GM21737 (cell line): Measurements from ENCODE around the gene TRIO.

ENCODE experiments used
- ATAC-seq: cut with Tn5 transposase; IDR thresholded peaks from one replicate; pipeline ENCODE4 v1.9.1; 2021; ENCODE audit warnings: mild to moderate bottlenecking, moderate library complexity; ENCODE audit not compliant: unreplicated experiment

Gene TRIO

GRCh38 chr5:14492331-14492964, 349.3 kb downstream of the TRIO start:
- no peak for ATAC-seq

DNA sequence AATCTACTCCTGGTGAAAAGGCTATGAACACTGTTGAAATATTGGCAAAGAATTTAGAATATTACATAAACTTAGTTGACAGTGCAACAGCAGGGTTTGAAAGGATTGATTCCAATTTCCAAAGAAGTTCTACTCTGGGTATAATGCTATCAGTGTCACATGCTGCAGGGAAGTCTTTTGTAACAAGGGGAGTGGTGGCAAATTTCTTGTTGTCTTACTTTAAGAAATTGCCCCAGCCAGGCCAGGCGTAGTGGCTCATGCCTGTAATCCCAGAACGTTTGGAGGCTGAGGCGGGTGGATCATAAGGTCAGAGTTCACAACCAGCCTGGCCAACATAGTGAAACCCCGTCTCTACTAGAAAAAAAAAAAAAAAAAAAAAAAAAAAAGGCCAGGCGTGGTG, 352.2 kb downstream of the TRIO start:
- ATAC-seq = no peak

GRCh38 chr5:14497311-14497710, 354.2 kb downstream of the TRIO start:
- no peak for ATAC-seq

GRCh38 chr5:14501353-14502293, 358.5 kb downstream of the TRIO start:
- ATAC-seq = no peak

- no peak for ATAC-seq
Measured at GRCh38 chr5:14502294-14502690, 359.1 kb downstream of the TRIO start.

- ATAC-seq = no peak
Measured at GRCh38 chr5:14503017-14503680, 360.0 kb downstream of the TRIO start.

DNA sequence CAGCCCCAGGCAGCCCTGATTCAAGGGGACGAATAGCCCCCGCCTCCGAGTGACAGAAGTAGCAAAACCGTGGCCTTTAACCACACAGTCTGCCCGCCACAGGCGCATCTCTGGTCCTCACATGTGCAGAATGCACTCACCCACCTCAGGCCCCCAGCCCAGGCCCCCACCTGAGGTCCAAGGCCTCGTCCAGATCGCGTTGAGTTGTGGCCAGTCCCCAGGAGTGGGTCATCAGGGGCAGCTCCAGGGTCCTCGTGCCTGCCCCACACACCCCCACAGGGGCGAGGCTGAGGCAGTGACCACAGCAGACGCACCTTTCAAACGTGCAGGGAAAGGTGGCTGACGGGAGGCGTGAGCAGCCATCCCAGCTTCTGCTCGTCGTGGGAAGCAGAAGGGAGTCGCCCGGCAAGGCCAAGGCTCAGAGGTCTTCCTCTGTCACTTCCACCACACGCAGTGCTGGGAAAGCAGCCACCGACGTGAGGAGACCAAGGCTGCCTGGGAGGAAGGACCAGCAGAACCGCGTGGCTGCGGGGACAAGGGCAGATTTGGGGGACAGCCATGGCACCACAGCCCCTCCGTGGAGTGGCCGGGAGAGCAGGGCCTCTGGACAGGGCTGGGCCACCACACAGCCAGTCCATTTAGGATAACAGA, 360.7 kb downstream of the TRIO start:
- ATAC-seq = no peak

DNA sequence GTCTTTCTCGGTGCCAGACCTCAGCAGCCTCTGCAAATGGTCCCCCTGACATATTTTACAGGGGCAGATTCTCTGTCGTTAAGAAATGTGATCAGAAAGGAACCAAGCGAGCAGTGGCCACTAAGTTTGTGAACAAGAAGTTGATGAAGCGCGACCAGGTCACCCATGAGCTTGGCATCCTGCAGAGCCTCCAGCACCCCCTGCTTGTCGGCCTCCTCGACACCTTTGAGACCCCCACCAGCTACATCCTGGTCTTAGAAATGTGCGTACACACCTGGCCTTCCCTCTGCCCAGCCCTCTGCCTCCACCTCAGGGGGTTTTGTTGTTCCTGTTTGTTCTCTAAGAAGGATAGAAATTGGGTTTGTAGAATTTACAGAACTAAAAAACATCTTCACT, 361.2 kb downstream of the TRIO start:
- no peak for ATAC-seq

DNA sequence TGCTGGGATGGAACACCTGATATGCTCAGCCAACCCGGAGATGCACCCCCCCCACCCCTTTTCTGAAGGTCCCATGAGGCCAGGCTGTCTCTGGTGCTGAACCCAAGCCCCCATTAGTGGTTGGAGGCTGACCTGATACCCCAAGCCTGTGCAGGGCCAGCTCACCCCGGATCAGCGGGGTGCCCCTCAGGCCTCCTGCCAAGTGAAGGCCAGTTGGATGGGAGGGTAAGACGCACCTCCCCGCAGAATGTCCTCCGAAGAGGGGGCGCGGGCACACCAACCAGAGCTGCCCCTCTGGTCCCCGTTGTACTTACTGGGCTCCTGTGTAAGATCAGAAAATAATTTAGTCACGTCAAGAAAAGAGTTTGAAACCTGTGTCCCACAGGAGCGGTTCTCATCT, 361.7 kb downstream of the TRIO start:
- ATAC-seq = no peak

DNA sequence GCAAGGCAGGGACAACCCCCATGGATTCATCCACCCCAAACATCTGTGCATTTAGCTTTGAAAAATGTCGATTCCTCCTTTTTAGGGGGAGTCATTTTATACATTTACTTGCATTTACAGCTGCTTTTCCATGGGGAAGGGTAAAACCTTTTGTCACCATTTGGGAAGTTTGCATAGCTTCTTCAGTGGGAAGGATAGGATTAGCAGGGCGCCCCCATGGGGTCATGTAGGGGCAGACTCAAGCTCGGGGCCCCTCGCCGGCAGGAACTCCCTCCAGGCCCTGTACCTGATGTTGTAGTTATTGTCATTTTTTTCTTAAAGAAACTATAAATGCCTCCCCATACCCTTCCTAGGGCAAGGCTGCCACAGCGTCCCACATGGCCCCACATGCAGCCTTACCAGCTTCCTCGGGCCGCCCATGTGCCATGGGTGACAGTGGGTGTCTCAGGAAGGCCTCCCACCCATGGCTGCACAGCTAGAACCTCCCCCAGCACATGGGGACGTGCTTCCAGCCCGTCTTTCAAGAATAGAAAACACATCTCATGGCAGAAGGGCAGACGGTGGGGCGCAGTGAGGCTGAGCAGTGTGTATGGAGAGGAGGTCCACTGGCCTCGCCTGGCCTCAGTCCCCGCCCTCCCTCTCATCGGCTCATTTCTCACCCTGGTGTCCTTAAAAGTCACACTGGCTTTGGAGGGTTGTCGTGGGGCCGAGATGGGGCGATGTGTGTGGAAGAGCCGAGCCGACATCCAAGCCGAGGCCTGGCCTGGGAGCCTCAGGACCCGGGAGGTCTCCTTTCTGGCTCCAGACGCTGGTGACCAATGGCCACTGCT, 362.4 kb downstream of the TRIO start:
- ATAC-seq = no peak

GRCh38 chr5:14506140-14506538, 363.0 kb downstream of the TRIO start:
- ATAC-seq = no peak

- no peak for ATAC-seq
Measured at GRCh38 chr5:14506661-14507060, 363.5 kb downstream of the TRIO start.

DNA sequence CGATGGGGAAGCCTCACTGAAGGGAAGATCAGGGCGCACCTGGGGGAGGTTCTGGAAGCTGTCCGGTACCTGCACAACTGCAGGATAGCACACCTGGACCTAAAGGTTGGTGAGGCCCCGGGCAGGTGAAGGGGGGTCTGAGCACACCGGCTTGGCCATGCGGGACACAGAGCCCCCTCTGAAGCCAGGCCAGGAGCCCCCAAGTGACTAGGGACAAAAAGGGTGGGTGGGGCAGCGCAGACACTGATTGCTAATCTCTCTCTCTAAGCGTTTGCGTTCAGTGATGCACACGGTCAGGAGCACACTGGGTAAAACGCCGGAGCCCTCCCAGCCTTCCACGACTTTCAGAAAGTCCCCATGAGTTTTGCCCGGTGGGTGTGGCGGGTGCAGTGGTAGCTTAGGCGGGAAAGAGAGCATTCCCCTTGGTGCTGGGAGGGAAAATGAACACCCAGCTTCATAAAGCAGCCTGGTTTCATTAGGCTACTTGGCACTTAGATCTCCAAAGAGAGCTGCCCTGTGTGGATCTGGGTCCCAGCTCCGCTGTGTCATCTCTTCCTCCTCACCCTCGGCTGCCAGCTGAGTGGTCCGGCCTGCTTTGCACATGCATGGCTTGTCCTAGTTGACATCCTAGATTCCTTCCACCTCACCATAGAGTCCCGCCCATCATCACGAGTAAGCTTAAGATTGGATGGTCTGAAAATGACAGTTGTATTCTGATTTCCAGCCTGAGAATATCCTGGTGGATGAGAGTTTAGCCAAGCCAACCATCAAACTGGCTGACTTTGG, 364.2 kb downstream of the TRIO start:
- no peak for ATAC-seq

DNA sequence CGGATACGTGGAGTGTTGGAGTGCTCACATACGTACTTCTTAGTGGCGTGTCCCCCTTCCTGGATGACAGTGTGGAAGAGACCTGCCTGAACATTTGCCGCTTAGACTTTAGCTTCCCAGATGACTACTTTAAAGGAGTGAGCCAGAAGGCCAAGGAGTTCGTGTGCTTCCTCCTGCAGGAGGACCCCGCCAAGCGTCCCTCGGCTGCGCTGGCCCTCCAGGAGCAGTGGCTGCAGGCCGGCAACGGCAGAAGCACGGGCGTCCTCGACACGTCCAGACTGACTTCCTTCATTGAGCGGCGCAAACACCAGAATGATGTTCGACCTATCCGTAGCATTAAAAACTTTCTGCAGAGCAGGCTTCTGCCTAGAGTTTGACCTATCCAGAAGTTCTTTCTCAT, 364.9 kb downstream of the TRIO start:
- no peak for ATAC-seq

- ATAC-seq = no peak
Measured at GRCh38 chr5:14509556-14509955, 366.4 kb downstream of the TRIO start.

DNA sequence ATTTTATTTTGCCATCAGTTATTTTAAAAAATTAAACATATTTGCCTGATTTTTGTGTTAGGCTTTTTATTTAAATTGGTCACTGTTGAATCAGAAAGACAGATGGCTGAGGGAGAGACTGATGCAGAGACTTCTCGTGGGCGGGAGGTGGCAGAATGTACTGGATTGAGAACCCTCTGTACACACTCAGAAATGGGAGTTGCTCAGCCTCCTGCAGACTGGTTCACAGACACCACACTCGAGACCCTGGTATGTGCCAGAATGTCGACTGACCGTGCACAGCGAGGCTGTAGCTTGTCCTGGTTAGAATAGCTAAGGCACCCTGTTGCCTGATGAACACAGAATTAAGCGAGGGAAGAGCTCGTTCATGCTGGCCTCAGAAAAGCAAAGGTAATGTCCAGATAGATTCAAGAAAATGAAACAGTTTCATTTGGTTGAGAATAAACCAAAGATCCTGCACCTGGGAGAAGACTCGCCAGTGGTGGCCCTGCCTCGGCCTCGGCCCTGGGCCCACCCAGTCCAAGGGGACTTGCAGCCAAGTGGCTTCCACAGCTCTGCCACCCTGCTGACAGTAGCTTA, 367.1 kb downstream of the TRIO start:
- no peak for ATAC-seq

DNA sequence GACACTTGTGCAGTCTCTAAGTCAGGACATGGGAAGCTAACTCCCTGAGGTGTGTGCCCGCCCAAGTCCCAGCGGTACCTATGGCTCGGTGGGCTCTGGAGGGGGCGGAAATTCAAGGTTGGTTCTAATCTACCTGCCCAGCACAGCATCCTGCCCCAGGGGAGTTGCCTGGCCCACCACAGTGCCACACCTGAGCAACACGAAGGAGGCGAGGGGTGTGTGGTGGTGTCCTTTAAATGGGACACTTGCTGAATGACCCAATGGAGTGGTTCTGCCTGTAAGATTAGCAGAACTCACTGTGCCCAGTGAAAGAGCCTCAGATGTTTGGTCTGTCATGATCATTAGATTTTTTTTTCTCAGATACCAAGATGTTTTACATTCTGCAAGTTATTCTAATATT, 367.7 kb downstream of the TRIO start:
- no peak for ATAC-seq

DNA sequence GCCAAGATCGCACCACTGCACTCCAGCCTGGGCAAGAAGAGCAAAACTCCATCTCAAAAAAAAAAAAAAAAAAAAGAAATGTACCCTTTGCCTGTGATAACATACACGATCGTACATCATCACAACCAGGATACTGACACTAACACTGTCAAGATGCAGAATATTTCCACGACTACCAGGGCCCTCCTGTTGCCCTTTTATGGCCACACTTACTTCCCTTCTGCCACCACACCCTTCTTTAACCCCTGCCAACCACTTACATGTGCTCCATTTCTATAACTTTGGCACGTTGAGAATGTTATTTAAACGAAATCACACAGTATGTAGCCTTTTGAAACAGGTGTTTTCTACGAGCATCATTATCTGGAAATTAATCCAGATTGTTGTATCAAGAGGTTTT, 369.4 kb downstream of the TRIO start:
- ATAC-seq = no peak

GRCh38 chr5:14513266-14513665, 370.1 kb downstream of the TRIO start:
- no peak for ATAC-seq
